ENCODE results near the gene LRBA. TPM values are rescaled to one million over a fixed set of nuclear protein-coding genes. Genes with fewer than 3 reads are reported as not detected.
A peak's percentile ranks its signal among the peaks of the same experiment; 100 is the strongest.
"Not testable (repeated sequence)": the region's sequence is repeated elsewhere in the genome, so short reads cannot be mapped to it uniquely, and the experiment has no call there.

Gene LRBA
- total RNA-seq, 1 experiment from 2014 or later, result 53.4 TPM

DNA sequence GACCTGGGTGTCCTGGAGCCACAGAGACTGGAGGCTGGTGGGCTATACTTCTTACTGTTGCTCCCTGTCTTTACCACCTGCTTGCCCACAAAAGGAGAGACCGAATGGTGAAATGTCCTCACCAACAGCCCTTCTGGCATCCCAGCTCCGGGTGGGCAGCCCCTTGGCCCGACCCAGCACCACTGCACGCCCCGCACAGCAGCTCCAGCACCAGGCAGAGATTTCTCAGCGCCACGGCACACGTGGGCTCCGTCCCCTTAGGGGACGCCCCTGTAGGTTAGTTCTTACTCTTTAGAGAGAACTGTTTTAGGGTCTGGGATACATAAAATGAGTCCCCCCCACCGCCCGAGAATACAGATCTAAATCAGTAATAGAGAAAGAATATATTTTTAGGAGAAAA is 591.6 kb downstream of the LRBA start:
- no peak for DNase-seq (ENCODE audit: low spot score)

DNA sequence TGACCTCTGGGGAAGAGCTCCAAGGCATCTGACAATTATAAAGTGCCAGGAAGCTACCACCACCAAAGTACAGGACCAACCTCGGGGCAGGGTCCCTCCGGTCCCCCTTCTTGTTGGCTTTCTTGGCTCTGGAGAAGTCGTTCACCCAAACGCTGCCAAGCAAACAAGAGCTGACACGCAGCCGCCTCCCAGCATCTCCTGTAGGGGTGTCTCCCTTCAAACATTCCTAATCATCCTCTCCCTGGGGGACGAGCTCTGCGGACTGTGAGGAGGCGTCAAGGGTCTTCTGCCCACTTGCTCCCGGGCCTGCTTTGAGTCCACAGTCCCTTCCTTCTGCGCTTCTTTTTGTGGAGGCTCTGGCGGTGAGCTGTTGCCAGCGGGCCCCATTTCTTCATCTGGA is 592.0 kb downstream of the LRBA start:
- DNase-seq (ENCODE audit: low spot score), result no peak

DNA sequence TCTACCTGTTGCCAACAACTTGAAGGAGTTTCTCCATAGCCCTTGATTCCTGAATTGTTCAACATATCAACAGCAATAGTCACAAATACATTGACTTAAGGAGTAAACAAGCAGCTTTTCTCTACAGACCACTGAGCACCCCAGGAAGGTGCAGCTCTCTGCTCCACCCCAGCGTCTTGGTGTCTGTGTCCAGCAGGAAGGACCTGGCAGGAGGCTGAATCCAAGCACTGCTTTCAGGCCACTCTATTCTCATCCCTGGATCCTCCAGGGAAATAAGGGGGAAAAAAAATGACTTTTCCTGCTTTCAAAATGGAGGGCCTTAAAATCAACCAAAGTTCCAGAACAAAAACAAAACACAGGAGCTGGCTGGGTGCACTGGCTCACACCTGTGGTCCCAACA is 593.5 kb downstream of the LRBA start:
- no peak for DNase-seq (ENCODE audit: low spot score)

DNA sequence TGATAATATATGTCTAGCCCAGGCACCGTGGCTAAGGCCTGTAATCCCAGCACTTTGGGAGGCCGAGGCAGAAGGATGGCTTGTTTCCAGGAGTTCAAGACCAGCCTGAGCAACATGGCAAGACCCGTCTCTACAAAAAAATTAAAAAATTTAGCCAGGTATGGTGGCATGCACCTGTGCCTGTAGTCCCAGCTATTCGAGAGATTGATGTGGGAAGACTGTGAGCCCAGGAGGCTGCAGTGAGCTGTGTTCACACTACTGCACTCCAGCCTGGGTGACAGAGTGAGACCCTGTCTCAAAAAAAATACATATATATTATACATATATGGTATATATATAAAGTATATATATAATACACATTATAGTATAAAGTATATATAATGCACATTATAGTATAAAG is 595.1 kb downstream of the LRBA start:
- no peak for DNase-seq (ENCODE audit: low spot score)

DNA sequence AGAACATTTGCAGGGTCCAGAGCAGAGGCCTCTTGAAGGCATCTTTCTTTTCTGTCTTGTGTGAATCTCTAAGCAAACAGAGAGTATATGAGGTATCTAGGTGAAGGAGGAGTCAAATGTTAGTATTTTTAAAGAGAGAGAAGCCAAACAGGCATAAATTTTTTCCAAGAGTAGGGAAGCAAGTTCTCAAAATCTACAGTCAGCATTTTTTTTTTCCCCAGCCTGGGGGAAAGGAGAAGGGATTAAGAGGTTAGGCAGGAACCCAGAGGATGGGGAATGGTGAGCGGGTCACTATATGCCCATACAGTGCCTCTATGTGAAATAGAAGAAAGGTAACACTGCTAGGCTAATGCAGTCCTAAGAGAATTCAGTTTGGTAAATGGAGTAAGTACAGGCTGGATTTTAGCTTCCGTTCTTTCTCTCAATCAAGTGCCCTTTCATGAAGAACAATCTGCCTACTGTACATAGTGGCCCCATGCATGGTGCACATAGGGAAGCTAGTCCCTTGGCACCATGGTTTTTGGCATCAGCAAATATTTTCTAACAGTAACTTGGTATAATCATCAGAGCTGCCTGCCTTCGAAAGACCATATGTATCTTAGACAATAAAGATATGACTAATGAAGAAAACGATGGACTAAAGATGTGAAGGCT is 596.2 kb downstream of the LRBA start:
- DNase-seq (ENCODE audit: low spot score), result no peak

DNA sequence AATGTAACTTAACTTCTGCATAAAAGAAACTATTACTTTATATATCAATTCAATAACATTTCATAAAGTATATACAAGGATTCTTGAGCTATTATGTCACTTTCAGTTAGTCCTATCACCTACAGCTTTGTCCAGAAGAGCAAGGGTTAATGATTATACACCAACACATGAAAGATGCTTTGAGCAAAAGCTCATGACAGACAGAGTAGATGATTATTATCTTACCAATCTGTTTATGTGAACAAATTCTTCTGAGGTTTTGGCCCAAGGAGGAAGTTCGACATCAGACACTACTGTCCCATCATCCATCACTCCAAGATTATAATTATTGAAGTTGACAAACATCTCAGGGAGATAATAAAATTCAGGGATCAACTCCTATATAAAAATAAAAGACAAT is 599.9 kb downstream of the LRBA start:
- DNase-seq (ENCODE audit: low spot score), result no peak

DNA sequence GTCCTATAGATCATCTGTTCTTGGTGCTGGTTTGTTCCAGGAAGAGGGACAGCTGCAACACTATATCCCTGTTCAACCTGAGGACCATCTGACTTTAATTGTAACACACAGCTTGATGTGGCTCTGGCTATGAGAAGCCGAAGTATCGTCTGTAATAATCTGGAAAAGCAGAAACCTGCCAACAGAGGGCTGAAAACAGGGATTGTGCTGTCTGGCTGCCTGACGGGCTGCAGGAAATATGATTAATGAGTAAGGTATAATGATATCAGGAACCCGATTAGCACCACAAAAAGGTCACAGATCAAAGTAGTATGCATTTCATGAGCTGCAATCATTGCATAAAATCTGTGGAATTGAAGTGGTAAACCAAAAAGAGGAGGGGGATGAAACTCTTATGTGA is 603.6 kb downstream of the LRBA start:
- no peak for DNase-seq (ENCODE audit: low spot score)

DNA sequence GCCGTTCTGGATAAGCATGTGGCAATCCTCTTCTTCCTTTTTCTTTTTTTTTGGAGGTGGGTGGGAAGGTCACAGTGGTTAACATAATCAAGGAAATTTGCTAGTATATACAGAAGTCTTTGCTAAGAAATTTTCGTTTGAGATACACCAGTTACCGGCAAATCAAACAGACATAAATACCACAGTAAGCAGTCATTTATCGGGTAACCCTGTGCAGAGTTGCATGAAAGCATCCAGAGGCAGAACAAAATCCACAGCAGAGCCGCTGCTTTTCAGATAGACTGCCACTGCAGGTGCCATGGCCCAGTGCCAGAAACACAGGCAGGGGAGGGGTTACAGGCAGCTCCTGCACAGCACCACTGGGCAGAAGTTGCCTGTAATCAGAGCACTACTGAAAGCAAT is 612.2 kb downstream of the LRBA start:
- DNase-seq (ENCODE audit: low spot score), result peak; percentile 47

DNA sequence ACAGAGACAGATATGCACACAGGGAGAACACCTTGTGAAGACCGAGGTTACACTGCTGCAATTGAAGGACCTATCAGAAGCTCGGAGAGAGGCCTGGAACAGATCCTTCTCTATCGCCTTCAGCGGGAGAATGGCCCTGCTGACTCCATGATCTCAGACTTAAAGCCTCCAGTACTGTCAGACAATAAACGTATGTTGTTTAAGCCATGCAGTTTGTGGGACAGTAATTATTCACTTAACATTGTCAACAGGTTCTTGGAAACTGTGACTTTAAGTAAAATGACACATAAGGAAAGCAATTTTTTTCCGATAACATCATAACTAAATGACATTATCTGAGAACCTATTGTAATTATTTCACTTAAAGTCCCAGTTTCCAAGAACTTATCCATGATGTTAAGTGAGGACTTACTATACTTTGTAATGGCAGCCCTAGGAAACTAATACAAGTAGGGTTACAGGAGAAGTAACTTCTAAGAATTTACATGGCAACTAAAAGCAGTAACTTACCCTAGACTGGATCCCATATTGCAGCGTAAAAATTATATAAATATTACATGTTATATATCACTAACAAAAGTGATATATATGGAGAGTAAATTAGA is 613.9 kb downstream of the LRBA start:
- DNase-seq (ENCODE audit: low spot score), result no peak

DNA sequence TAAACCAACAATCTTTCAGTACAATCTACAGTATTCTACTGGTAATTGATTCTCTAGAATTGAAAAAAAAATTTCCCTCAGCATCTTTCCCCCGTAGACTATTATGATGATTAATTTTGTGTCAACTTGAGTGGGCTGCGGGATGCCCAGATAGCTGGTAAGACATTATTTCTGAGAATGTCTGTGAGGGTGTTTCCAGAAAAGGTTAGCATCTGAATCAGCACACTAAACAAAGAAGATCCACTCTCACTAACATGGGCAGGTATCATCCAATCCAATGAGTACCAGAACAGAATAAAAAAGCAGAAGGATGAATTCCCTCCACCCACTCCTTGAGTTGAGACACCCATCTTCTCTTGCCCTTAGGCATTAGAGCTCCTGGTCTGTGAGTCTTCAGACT is 619.2 kb downstream of the LRBA start:
- no peak for DNase-seq (ENCODE audit: low spot score)

DNA sequence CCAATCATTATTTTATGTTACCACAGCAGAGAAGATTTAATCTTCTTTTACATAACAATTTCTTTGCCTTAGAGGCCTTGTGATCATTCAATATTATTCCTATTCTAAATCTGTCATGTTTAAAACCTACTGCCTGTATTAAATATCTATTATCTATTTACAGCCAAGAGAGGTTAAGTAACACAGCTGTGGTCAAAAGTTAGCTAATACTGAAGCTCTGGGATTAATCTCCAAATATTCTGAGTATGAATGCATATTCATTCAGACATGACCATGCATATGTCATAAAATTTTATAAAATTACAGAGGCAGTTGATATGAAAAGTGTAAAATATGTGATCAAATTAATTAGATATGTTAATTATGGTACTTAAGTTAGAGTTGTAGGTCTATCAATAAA is 621.0 kb downstream of the LRBA start:
- no peak for DNase-seq (ENCODE audit: low spot score)

DNA sequence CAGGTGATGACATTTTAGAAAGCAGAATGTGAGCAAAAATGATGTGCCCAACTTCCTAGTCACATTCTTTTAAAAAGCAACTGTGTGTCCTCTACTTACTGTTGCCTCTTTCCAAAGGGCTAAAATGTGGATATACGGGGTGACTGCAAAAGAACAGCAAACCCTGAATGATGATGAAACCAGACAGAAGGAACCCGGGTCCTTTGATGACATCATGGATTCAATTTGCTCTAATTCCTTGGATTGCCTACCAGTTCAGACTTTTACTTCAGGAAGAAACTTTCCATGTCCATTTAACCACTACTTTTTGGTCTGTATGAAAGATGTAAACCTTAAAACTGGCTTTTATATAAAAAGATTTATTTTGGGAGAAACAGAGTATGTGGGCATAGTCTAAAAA is 624.0 kb downstream of the LRBA start:
- DNase-seq (ENCODE audit: low spot score), result no peak

DNA sequence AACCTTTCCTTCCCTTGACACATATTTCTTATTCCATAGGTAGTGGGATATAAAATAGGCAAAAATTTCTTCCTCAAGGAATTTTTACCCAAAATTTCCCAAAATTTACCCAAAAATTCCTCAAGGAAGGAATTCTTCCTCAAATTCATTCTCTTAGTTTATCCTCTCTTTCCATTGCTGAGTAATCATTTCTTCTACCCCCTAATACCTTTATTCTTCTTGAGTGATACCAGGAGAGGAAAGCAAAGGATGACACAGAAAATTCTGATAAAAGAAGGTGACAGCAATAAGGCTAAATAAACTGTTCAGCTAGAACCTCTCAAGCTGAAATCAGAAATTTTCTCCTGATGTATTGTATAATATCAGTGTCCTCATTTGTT is 624.6 kb downstream of the LRBA start:
- no peak for DNase-seq (ENCODE audit: low spot score)

DNA sequence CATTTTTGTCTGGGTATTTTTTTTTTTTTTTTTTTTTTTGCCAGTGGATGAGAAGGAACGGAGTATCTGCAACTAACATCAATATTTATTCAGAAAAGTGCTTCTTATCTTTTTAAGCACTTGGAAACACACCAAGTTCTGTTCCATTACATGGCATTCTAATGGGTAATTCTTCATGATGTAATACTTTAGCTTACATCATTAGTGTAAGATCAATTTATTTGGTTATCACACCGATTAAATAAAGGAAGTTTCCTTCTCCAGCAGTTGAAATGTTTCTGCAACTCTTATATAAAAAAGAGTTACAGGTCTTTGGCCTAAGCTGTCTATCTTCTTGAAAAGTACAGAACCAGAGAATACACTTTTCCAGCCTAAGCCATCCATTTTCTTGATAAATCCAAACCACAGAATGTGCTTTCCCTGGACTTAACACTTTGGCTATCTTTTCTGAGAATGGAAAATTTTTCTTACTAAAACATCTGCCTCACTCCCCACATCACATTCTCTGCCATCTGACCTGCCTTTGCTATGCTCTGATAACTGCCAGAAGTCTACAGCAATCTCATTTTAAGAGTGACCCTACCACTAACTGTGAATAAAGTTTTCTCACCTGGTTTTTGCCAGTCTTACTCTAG is 625.1 kb downstream of the LRBA start:
- DNase-seq (ENCODE audit: low spot score), result no peak

DNA sequence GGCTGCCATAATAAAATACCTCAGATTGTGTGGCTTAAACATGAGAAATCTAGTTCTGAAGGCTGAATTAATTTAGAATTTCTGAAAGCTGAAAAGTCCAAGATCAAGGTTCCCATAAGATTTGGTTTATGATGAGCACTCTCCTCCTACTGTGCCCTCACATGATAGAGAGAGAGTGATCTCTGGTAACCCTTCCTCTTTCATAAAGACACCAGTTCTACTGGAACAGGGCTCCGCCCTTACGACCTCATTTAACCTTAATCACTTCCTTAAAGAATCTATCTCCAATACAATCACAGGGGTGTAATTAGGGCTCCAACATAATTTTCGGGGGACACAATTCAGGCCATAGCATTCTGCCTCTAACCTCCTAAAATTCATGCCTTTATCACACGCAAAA is 627.1 kb downstream of the LRBA start:
- DNase-seq (ENCODE audit: low spot score), result no peak

DNA sequence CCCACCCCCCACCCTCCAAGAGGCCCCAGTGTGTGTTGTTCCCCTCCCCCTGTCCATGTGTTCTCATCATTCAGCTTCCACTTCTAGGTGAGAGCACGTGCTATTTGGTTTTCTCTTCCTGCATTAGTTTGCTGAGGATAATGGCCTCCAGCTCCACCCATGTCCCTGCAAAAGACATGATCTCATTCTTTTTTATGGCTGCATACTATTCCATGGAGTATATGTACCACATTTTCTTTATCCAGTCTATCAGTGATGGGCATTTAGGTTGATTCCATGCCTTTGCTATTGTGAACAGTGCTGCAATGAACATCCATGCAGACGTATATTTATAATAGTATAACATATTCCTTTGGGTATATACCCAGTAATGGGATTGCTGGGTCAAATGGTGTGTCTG is 628.7 kb downstream of the LRBA start:
- not testable (repeated sequence) for DNase-seq (ENCODE audit: low spot score)

DNA sequence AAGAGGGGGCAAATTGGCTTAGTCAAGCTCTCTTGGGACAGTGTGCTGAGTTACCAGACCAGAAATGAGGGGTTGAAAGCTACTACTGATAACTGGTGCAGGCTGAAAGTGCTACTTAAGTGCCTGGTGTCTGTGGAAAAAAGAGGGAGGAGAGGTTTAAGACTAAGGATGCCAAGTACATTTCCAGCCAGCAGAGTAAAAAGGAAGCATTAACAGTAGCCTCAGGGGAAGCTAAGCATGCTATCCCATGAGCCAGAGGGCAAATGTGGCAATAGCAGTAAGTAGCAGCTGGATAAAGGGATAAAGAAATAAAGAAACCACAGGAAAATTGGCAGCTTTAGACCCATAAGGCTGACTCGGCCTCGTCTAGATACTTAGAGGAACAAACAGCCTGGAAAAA is 629.5 kb downstream of the LRBA start:
- no peak for DNase-seq (ENCODE audit: low spot score)

DNA sequence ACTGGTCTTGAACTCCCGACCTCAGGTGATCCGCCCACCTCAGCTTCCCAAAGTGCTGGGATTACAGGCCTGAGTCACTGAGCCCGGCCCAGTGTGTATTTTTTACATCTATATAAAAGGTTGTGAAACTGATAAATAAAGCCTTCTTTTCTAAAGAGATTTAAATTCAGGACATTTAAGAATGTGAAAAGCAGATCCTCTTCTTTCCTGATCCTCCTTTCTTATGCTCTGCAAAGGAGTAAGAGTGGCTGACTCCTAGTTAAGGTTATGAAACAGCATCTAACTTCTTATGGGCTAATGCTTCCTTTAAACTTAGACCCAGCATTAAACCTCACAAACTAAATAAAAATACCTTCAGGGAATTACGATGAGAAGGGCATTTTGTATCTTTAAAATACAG is 630.8 kb downstream of the LRBA start:
- DNase-seq (ENCODE audit: low spot score), result no peak

DNA sequence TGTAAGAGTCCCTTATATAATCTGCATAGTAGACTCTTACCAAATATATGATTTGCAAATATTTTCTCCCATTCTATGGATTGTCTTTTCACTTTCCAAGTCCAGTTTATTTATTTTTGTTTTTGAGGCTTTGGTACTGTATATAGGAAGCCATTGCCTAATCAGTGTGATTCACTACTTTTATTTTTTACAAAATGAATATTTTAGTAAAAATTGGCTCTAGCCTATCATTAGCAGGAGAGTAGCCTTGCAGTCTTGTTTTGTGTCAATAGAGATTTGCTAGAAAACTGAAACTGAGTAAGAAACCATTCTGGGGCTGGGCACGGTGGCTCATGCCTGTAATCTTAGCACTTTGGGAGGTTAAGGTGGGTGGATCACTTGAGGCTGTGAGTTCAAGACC is 633.1 kb downstream of the LRBA start:
- DNase-seq (ENCODE audit: low spot score), result no peak

DNA sequence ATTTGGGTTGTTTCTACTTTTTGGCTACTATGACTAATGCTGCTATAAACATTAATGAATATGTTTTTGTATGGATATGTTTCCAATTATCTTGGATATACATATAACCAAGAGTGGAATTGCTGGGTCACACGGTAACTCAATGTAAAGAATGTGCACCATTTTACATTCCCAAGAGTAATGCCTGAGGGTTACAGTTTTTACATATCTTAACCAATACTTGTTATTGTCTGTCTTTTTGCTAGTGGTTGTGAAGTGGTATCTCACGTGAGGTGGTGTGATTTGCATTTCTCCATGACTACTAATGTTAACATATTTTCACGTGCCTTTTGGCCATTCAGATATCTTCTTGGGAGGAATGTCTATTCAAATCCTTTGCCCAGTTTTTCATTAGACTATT is 633.5 kb downstream of the LRBA start:
- DNase-seq (ENCODE audit: low spot score), result no peak

DNA sequence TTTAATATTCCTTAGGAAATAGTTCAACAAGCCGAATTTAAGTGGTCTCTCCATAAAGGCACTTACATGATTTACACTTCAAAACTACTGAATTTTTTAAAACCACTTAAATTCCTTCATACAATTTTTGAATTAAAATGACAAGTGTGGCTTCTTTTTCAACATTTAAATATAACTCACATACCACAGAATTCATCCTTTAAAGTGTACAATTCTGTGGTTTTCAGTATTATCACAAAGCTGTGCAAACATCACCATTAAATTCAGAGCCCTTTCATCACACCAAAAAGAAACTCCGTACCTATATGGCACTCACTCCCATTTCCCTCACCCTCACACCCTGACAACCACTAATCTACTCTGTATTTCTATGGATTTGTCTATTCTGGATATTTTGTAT is 634.0 kb downstream of the LRBA start:
- no peak for DNase-seq (ENCODE audit: low spot score)

DNA sequence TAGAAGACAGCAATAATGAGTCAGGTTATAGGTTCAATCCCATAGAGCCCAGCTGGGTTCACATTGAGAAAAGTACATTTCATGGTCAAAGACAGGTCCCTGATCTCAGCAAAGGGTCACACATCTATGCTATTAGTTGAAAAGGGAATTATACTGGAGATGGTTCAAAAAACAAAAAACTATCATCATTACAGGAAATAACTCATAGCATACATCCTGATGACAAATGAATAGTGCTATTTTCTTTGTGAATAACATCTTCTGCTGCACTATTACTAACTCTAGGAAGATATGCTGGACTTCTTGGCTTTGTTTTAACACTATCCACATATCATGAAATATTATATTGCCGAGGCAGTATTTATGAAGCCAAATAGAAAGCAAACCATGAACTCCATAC is 635.6 kb downstream of the LRBA start:
- DNase-seq (ENCODE audit: low spot score), result no peak

DNA sequence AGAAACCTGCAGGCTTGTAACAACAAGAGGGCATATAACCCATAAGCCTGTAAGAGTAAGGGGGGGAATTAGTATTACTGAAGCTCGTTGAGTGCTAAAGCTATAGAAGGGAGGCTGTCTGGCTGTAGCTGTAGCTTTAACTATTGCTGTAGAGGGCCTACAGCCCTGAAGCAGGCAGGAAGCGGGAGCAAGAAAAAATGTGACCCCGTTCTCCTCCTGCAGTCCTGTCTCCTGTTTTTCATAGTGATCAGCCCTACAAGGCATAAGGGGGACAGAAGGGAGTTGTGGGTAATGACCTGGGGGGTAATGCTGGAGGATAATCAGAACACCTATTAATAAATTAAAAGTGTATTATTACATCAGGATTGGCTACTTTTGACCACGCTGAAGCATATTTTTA is 640.1 kb downstream of the LRBA start:
- no peak for DNase-seq (ENCODE audit: low spot score)

DNA sequence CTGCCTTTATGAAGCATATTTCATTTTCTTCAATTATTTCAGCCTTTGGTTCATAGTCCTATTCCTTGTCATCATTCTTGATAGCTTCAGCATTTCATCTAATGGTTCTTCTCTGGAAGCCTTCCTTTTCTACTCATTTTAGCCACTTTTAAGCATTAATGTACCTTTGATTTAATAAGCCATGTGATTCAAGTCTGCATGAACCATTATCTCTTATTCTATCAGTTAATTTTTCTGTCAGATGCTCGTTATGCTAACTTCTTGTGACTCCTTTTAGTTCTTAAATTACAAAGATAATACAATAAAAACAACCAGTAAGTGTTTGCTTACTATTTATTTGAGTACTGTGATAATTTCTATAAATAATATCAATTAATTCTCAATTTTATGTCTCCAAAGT is 643.2 kb downstream of the LRBA start:
- no peak for DNase-seq (ENCODE audit: low spot score)
